ENCODE measurements around the gene ARHGAP5.

Gene ARHGAP5

GRCh38 chr14:32075672-32076277 is 1.3 kb upstream of the ARHGAP5 start:
- DNase-seq, result peak; percentile 51

DNA sequence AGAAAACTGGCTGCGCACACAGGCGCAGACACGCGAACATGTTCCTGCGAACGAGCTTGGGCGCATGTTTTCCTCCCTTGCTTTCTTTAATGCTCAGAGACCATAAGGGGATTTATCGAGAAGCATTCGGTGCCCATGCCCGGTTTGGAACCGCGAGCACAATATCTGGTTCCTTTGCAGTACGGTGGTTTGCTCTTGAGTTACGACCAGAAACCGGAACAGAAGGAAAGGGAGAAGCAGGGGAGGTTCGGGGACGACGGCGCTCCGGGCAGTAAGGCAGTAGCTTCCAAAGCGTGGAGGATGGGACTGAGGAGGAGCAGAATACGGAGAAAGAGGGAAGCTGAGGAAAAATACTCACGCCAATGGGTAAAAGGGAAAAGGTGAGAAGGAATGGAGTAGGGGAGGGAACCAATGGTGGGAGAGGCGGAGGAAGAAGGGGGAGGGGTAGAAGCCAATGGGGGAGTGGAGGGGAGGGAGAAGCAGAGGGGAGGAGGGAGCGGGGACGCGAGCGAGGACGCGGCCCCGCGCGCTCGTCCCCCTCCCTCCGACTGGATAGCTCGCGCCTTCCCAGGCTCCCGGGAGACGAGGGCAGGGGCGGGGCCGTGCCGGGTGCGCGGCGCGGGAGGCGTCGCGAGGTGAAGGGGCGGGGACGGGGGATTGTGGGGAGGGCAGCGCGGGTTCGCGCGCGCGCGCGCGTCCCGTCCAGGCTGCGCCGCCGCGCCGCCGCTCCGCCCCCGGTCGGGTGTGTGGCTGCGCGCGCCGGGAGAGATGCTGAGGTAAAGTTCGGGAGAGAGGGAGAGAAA is 625 bp upstream of the ARHGAP5 start:
- peak; percentile 96 for DNase-seq

DNA sequence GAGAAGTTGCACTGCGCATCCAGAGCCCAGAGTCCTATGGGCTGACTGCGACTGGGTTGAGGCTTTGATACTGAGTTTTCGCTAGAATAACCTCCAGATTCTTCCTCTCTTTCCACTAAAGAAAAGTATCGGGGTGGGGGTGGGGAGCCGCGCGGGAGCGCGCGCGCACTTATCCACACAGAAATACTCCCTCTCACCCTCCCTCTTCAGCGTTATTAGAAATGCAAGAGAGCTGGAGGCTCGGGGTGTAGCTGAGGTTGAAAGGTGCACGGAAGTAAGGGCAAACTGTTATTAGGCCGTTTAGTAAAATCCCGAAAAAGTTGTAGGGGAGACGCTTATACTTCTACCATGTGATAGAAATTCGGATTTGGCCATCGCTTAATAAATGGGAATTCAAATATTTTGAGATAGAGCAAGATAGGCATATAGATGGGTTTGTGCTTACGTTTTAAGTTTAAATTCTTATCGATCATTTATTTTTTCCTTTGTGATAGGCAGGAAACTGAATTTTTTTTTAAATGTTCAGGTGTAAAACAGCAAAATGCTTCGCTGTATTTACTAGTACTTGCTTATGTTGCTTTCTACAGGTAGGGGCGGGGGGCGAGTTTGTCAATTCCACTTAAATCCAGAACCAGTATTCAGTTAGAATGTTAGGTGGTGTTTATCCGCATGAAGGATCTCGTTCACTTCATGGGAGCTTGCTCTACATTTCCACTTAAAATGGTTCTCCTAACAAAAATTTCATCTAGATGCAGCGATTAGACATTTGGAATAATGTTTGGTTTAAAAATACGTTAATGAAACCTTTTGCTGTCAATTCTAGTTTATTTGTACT is 1.1 kb downstream of the ARHGAP5 start:
- peak; percentile 19 for DNase-seq

DNA sequence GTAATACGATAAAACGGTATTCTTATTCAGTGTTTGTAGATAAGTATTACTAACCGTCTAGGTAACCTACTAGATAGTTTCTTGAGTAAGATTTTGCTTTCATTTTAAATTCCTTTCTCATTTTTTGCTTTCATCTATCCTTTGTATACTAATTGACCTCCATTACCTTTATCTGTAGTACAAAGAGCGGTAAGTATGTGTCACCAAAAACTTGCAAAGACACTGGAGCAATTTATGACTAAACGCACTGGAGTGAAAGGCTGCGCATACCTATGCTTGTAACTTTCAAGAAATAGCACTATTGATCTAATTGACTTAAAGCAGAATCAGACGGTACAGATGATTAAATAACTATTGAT is 1.7 kb downstream of the ARHGAP5 start:
- DNase-seq, result no peak

- DNase-seq, result no peak
Observed at GRCh38 chr14:32079264-32079663, 2.2 kb downstream of the ARHGAP5 start.

DNA sequence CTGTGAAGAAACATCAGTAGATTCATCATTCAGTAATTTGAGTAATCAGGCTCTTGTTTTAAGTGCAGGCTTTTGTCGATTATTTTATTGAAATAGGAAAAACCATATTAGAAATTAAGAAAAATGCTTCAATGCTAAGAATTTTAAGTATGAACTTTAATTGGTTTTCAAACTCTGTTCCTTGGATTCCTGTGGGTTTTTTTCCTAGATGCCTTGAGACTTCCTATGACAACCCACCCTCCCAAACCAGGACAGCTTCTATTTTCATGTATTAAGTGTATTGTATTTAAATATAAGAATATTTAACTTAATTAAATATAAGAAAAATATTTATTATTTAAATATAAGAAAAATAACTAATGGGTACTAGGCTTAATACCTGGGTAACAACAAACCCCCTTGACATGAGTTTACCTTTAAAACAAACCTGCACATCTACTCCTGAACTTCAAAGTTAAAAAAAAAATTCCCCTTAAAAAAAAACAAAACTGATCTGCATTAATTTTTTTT is 3.0 kb downstream of the ARHGAP5 start:
- DNase-seq, result no peak

GRCh38 chr14:32081901-32082300 is 4.8 kb downstream of the ARHGAP5 start:
- DNase-seq, result no peak

GRCh38 chr14:32083315-32083624 is 6.2 kb downstream of the ARHGAP5 start:
- no peak for DNase-seq

GRCh38 chr14:32083789-32084188 is 6.7 kb downstream of the ARHGAP5 start:
- DNase-seq, result no peak

- no peak for DNase-seq
Observed at GRCh38 chr14:32085182-32085844, 8.2 kb downstream of the ARHGAP5 start.

GRCh38 chr14:32085845-32086383 is 8.8 kb downstream of the ARHGAP5 start:
- no peak for DNase-seq

- peak; percentile 1 for DNase-seq
Observed at GRCh38 chr14:32087173-32087861, 10.2 kb downstream of the ARHGAP5 start.

- no peak for DNase-seq
Observed at GRCh38 chr14:32087907-32088306, 10.8 kb downstream of the ARHGAP5 start.

DNA sequence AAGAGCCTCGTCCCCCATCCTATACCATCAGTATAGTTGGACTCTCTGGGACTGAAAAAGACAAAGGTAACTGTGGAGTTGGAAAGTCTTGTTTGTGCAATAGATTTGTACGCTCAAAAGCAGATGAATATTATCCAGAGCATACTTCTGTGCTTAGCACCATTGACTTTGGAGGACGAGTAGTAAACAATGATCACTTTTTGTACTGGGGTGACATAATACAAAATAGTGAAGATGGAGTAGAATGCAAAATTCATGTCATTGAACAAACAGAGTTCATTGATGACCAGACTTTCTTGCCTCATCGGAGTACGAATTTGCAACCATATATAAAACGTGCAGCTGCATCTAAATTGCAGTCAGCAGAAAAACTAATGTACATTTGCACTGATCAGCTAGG is 13.6 kb downstream of the ARHGAP5 start:
- DNase-seq, result no peak

DNA sequence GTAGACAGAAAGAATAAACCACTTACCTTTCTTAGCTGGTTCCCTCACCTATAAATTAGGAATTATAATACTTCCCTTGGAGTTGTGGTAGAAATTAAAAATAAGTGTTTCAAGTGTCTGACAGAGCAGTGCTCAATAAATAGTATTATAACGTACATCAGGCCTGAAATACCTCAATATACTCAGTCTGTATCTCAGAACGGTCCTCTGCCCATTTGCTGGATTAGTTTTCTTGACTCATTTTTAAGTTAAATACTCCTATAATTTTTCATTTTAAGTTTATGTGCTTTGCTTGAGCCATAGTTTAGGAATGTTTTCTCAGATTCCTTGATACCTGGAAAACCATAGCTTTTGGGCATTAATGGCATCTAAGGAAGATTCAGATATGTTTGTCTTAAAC is 22.4 kb downstream of the ARHGAP5 start:
- no peak for DNase-seq

DNA sequence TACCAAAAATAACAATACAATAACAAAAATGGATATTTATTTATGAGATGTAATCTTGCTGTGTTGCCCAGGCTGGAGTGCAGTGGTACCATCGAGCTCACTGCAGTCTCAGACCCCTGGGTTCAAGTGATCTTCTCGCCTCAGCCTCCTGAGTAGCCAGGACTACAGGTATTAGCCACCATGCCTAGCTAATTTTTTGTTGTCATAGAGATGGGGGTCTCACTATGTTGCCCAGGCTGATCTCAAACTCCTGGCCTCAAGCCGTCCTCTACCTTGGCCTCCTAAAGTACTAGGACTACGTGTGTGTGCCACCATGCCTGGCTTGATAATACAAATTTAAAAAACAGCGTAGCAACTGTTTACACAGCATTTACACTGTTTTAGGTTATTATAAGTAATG is 23.1 kb downstream of the ARHGAP5 start:
- no peak for DNase-seq

GRCh38 chr14:32102152-32102787 is 25.2 kb downstream of the ARHGAP5 start:
- DNase-seq, result no peak

DNA sequence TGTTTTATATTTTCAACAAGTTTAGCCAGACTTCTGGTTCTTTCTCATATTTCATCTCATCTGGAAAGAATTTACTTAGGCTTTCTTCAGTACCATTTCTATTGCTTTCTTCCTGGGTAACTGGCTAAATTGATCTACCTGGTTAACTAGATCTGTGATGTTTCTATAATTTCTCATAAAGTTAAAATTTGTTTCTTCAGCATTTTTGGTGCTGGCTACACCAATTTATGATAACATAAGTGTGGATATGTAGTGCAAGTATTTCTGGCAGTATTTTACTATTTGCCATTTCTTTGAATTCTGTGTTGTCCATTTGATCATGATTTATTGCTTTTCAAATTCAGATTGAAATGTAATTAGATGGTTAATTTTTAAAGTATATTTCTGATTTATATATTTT is 25.9 kb downstream of the ARHGAP5 start:
- no peak for DNase-seq

DNA sequence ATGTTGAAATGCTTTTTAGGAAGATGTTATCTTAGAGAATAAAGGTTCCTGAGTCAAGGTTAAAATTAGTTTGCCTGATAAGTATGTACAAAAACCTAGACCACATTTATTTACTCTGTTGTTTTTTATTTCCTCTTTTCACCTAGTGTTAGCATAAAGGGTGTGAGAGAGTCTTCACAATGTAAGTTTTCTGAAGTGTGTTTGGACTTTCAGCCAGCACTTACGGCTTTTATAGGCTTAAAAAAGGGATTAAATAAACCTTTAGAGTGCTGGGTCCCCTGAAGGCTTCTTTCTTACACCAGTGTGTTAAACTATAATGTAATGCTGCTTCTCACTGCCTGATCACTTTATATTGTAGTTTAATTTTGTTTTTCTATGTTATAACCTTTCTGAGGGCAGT is 27.2 kb downstream of the ARHGAP5 start:
- DNase-seq, result no peak

- DNase-seq, result no peak
Observed at GRCh38 chr14:32104803-32105202, 27.7 kb downstream of the ARHGAP5 start.

- no peak for DNase-seq
Observed at GRCh38 chr14:32109676-32110547, 32.8 kb downstream of the ARHGAP5 start.
